ENCODE data around the gene PGP.

- TF ChIP-seq PBX3 (IDR thresholded peaks at IDR 0.05) (no peak), CTCF (IDR thresholded peaks at IDR 0.05) (no peak), KDM5A (IDR thresholded peaks at IDR 0.05) (no peak), POLR2A (IDR thresholded peaks at IDR 0.05; ENCODE audit: low read length) (no peak)
Observed at GRCh38 chr16:2180461-2180860, 34.2 kb downstream of the PGP start.
